ENCODE measurements around the gene GYPA. TPM values are rescaled to one million over a fixed set of nuclear protein-coding genes. Genes with fewer than 3 reads are reported as not detected.

GYPA gene
- total and polyA plus RNA-seq, 2 of the 4 experiments (the other 2 are of a cell fraction) = not detected

GRCh38 chr4:144115519-144115918, 25.0 kb downstream of the GYPA start:
- WGBS, 2 experiments (ENCODE audit: extremely low coverage in 2 of 2, insufficient read length in 1 of 2) = no CpG with 5 or more reads among the region's 4 CpGs
- CTCF ChIA-PET = no interaction called here
- no peaks in the 10 kb centered on the region for H4K20me1 ChIP-seq (ENCODE audit: insufficient read depth, low read length)
- H3K4ac ChIP-seq (ENCODE audit: low read depth, low read length) = no peak overlapping the region
- intact Hi-C loops (cut with micrococcal nuclease) (no loop called here), dilution Hi-C loops (cut with HindIII; ENCODE audit: low sequenced_read_pairs, unreplicated experiment) (no loop called here), in situ Hi-C loops (cut with MboI; ENCODE audit: low sequenced_read_pairs) (no loop called here)
- DNase-seq (no peak), ATAC-seq (ENCODE audit: low read depth) (no peak)
- H3K9me3 ChIP-seq (ENCODE audit: control insufficient read depth, insufficient read depth, low read length) = no peaks in the 10 kb centered on the region
- POLR2A ChIA-PET (ENCODE audit: unreplicated experiment) = no interaction called here
- no peaks in the 10 kb centered on the region for H3K4me1 ChIP-seq (ENCODE audit: control insufficient read depth, insufficient read depth, low read length)
- H3K56ac ChIP-seq (ENCODE audit: extremely low read depth, insufficient read depth, low read length) = no peak overlapping the region
- no peak overlapping the region for H2BK5ac ChIP-seq (ENCODE audit: low read depth, low read length, poor library complexity, severe bottlenecking)
- H2AFZ ChIP-seq (replicated peaks; ENCODE audit: low read length, poor library complexity) = no peak overlapping the region
- TF ChIP-seq RFX5 (IDR thresholded peaks at IDR 0.05; ENCODE audit: low read depth, low read length) = no peak
- no peak overlapping the region for H2BK20ac ChIP-seq (ENCODE audit: low read depth, low read length)
- H3K9ac ChIP-seq (ENCODE audit: low read depth, low read length) = no peak overlapping the region
- H4K91ac ChIP-seq (ENCODE audit: insufficient read depth, low read depth, low read length) = no peak overlapping the region
- H2AK9ac ChIP-seq (replicated peaks; ENCODE audit: low read depth, low read length, poor library complexity) = no peak overlapping the region
- no peaks in the 10 kb centered on the region for H3K27me3 ChIP-seq (ENCODE audit: control insufficient read depth, insufficient read depth, low read length)
- H4K8ac ChIP-seq (ENCODE audit: low read depth in 2 of 2, low read length in 2 of 2) = no peak overlapping the region
- BruUV-seq (replicated peaks) = no TSS peak
- H3K23ac ChIP-seq (ENCODE audit: low read depth, low read length) = no peak overlapping the region
- H3K4me3 ChIP-seq (ENCODE audit: insufficient read depth, low read depth, low read length) = no peak overlapping the region
- no peaks in the 10 kb centered on the region for H3K79me1 ChIP-seq (ENCODE audit: low read depth in 1 of 2, low read length in 2 of 2)
- H4K5ac ChIP-seq (ENCODE audit: low read depth, low read length) = no peak overlapping the region
- no peak overlapping the region for H3K18ac ChIP-seq (ENCODE audit: low read depth, low read length)
- H3K27ac ChIP-seq (ENCODE audit: insufficient read depth, low read length) = no peak overlapping the region
- no peaks in the 10 kb centered on the region for H3K36me3 ChIP-seq (ENCODE audit: control insufficient read depth, insufficient read depth, low read length)
- H3K9me1 ChIP-seq (ENCODE audit: insufficient read depth, low read length) = no peaks in the 10 kb centered on the region
- H3K14ac ChIP-seq (replicated peaks; ENCODE audit: low read depth, low read length) = no peak overlapping the region
- no peak overlapping the region for H3K4me2 ChIP-seq (ENCODE audit: low read depth, low read length)
- H2BK15ac ChIP-seq (ENCODE audit: low read depth, low read length) = no peak overlapping the region
- H2AK5ac ChIP-seq (ENCODE audit: low read depth, low read length) = no peak overlapping the region
- no peak overlapping the region for H2BK120ac ChIP-seq (ENCODE audit: low read depth, low read length)

Data from IMR-90 (cell line).